Astrocyte of the cerebellum (primary cell): ENCODE results near the gene IFI44.

Source experiments
- DNase-seq: peaks from one replicate; pipeline ENCODE4 v3.0.0-alpha.2; 2011; ENCODE audit warnings: low read depth
- H3K4me3 ChIP-seq: 2 replicates; pipeline ENCODE4 v1.5.1; 2011; ENCODE audit warnings: mild to moderate bottlenecking, low read depth, low read length, moderate library complexity
- in situ Hi-C: cut with HindIII; loops from 2 replicates; pipeline ENCODE4 v1.10.0; 2017; ENCODE audit warnings: low sequenced_read_pairs
- TF ChIP-seq, protein P1 (sequence below): IDR thresholded peaks from 2 replicates; pipeline ENCODE4 v1.5.1; 2012; ENCODE audit warnings: low read length, low read depth, moderate library complexity, mild to moderate bottlenecking; ENCODE audit errors: missing control alignments

IFI44 gene

DNA sequence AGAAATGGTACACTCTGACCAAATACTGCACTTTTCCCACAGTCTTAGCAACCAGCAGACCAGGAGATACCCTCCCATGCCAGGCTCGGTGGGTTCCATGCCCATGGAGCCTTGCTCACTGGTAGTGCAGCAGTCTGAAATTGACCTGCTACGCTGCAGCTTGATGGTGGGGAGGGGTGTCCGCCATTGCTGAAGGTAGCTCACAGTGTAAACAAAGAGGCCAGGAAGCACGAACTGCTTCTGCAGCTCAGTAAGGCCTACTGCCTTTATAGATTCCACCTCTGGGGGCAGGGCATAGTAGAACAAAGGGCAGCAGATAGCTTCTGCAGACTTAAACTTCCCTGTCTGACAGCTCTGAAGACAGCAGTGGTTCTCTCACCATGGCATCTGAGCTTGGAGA lies 41.7 kb upstream of the IFI44 start:
- H3K4me3 ChIP-seq = no peak overlapping the region
- in situ Hi-C loops = loop anchor here (10.0 kb wide), 1 partner anchor 463 kb away; no protein-coding TSS in a partner anchor
- TF ChIP-seq, protein P1, sequence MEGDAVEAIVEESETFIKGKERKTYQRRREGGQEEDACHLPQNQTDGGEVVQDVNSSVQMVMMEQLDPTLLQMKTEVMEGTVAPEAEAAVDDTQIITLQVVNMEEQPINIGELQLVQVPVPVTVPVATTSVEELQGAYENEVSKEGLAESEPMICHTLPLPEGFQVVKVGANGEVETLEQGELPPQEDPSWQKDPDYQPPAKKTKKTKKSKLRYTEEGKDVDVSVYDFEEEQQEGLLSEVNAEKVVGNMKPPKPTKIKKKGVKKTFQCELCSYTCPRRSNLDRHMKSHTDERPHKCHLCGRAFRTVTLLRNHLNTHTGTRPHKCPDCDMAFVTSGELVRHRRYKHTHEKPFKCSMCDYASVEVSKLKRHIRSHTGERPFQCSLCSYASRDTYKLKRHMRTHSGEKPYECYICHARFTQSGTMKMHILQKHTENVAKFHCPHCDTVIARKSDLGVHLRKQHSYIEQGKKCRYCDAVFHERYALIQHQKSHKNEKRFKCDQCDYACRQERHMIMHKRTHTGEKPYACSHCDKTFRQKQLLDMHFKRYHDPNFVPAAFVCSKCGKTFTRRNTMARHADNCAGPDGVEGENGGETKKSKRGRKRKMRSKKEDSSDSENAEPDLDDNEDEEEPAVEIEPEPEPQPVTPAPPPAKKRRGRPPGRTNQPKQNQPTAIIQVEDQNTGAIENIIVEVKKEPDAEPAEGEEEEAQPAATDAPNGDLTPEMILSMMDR = no peak
- DNase-seq = no peak

DNA sequence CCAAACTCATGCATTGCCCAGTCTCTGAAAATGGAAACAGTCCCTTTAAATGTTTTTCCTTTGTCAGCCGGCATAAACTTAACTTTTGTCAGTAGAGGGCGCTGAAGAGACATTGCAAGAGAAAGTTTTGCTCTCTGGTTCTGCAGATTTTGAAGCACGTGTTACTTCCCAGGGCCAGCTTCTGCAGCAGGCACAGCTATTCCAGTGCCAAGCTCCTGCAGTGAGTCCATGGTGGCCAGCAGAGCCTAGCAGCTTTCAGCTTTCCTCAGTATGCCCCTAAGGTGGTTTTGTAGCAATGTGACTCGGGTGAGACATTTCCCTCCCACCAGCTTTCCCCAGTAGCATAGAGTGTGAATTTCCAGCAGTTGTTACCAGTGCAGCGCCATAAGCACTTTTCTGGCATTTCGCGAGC lies 32.0 kb upstream of the IFI44 start:
- TF ChIP-seq, protein P1 = peak; percentile 87
- DNase-seq = peak; percentile 83
- in situ Hi-C loops = no loop called here
- no peak overlapping the region for H3K4me3 ChIP-seq

DNA sequence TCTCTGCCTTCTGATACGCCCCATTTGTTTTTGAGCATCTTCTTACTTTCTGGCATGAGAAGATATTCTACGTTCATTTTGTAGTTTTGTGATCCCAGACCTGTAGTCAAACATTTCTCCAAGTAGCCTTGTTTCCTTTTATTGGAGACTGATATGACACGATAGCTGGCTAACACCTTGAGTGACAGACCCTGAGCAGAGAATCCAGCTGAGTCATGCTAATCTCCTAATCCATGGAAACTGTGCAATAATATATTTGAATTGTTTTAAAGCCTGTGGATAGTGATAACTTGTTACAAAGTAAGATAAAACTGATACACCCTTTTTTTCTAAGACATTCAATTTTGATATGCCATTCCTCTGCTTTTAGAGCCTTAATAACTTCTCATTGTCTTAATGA lies 30.6 kb upstream of the IFI44 start:
- TF ChIP-seq, protein P1 = no peak
- in situ Hi-C loops = no loop called here
- no peak for DNase-seq
- no peak overlapping the region for H3K4me3 ChIP-seq

DNA sequence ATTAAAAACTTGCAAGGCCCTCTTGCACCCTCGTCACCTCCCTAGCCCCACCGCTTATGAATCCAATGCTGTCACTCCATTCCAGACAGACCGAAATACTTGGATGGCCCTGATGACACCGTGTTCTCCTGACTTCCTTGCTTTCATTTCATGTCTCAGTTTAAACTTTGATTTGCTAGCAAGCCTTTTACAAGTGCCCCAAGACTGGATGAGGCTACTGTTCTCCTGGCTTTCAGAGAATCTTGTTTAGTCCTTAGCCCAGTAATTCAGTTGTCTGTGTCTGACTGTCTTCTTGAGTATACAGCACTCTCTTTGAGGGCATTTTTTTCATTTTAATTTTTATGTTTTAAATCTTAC lies 30.2 kb upstream of the IFI44 start:
- H3K4me3 ChIP-seq = peak overlapping the region; percentile 26
- in situ Hi-C loops = no loop called here
- TF ChIP-seq, protein P1 = no peak
- DNase-seq = no peak

DNA sequence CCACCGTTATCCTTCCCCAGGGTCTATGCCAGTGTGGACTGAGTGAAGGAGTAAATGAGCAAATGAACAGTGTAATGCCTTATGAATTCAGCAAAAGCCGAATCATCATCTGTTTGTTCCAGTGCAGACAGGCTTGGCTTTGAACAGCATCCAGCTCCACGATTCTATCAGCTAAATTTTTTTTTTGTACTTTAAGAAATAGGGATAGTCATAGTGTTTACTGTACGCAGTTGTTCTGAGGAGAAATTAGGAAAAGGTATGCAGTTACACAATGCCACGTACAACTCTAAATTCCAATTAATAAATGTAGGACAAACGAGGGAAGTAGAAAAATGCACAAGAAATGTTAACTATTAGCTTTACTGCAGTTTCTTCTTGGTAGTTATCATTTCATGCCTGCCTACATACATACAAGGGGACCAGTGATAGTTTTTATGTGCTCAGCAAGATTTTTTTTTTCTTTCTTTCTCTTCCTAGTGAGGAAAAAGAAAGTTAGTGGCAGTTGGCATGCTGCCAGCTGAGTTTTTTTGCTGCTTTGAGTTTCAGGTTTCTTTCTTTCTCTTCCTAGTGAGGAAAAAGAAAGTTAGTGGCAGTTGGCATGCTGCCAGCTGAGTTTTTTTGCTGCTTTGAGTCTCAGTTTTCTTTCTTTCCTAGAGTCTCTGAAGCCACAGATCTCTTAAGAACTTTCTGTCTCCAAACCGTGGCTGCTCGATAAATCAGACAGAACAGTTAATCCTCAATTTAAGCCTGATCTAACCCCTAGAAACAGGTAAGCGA lies 29.6 kb upstream of the IFI44 start, which contains the start of gene IFI44L:
TSS of gene IFI44L (plus strand) at position 646 of the 777 bp plus-strand sequence. CDS start 7,468 bp downstream, outside the sequence.
- in situ Hi-C loops = no loop called here
- DNase-seq = peak; percentile 18
- TF ChIP-seq, protein P1 = no peak
- peak within 1 kb of the TSS; percentile 26 for H3K4me3 ChIP-seq

DNA sequence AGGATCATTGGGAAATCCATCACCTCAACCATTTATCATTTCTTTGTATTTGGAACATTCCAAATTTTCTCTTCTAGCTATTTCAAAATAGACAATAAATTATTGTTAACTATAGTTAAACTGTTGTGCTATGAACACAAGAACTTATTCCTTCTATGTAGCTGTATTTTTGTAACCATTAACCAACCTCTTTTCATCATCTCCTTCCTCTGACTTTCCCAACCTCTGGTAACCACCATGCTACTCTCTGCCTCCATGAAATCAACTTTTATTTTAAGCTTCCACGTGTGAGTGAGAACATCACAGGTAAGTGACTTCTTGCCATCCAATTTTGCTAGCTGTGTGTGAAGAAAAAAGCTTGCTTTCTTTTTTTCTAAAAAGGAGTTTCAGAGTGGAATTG lies 29.0 kb upstream of the IFI44 start:
- TF ChIP-seq, protein P1 = no peak
- DNase-seq = no peak
- in situ Hi-C loops = no loop called here
- H3K4me3 ChIP-seq = peak overlapping the region; percentile 26
